GM12873 (cell line): ENCODE measurements around the gene PYGM.
A peak's percentile ranks its signal among the peaks of the same experiment; 100 is the strongest.

Experiments
- CTCF ChIP-seq: IDR thresholded peaks from 2 replicates; pipeline ENCODE4 v1.5.1; 2012; ENCODE audit warnings: low read depth, mild to moderate bottlenecking, moderate library complexity, low read length, control low read depth; ENCODE audit not compliant: insufficient read depth; ENCODE audit errors: missing control alignments

PYGM gene

DNA sequence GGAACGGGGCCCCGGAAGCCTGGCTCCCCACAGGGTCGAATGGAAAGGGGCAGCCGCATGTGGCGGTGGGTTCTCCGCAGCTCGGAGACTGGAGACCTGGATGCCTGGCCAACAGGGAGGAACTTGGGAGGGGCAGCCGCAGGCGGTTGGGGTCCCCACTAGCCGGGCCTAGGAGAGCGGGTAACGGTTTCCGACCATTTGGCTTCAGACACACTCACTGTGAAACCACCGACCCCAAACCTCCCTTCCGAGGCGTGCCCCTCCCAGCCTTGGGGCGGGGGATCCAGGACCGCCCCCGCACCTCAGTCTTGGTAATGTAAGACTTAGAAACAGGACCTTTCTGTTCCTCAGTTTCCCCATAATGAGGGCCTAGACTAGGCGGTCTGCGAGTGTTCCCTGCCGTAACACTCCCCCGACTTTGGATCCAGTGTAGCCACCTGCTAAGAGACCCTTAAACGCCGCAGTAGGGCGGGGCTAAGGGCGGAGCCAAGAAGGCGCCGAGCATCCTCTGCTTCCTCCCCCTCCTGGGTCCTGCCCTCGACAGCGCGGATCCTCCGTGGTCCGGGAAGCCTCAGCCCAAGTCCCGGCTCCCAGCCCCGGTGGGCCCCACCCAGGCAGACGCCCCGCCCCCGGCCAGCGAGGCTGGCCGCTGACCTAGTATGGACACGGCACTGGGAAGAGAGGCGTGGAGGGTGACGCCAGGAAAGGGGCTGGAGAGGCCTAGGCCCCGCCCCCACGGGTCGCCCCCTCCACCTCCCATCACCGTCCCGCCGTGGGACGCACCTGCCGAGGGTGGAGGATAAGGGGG lies 14.0 kb downstream of the PYGM start:
- TF ChIP-seq CTCF, result no peak

GRCh38 chr11:64745189-64745520 lies 14.6 kb downstream of the PYGM start:
- TF ChIP-seq CTCF, result no peak

DNA sequence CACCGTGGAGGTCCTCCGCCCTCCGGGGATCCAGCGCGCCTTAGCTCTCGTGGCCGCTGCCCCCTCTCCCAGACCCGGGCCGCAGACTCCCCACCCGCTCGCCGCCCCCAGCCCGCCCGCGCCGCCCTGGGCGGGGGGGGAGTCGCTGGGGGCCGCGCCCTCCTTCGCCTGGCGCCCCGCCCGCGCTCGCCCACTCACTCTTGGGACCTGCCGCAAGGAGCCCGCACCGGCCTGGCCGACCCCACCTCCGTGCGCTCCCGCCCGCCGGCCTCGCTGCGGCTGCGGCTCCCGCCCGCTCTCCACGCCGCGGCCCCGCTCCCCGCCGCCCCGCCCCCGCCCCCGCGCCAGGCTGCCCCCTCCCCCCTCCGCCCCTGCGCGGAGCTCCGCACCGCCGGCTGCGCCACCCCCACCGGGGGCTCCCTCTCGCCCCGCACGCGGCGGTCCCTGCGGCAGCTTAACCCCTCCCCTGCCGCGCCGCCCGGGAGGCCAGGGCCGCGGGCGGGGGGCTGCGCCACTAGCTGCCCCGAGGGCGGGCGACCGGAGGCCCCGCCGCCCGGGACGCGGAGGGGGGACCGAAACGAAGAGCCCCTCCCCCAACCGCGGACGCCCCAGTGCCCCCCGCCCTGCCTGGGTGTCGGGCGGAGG lies 15.1 kb downstream of the PYGM start:
- no peak for TF ChIP-seq CTCF

- TF ChIP-seq CTCF, result peak; percentile 72
Measured at GRCh38 chr11:64743591-64744543, 15.9 kb downstream of the PYGM start, which contains the start of gene RASGRP2. RASGRP2 (minus strand) TSS chr11:64744142; CDS start chr11:64742866, 1,276 bp downstream.

- TF ChIP-seq CTCF, result peak; percentile 89
Measured at GRCh38 chr11:64742889-64743590, 16.7 kb downstream of the PYGM start.

- TF ChIP-seq CTCF, result no peak
Measured at GRCh38 chr11:64742087-64742888, 17.5 kb downstream of the PYGM start.
